Right forelimb (tissue), 1 donor: ENCODE results near the gene CCDC120.

Experiments
- DNase-seq: peaks from one replicate; pipeline ENCODE4 v3.0.0-alpha.2; 2018

Gene CCDC120

GRCh38 chrX:49102190-49102589 lies 43.4 kb downstream of the CCDC120 start:
- DNase-seq: no peak

GRCh38 chrX:49103637-49104036 lies 44.8 kb downstream of the CCDC120 start:
- no peak for DNase-seq

- no peak for DNase-seq
These were observed 47.5 kb downstream of the CCDC120 start for GRCh38 chrX:49106296-49106695.

GRCh38 chrX:49106930-49107329 lies 48.1 kb downstream of the CCDC120 start:
- no peak for DNase-seq

- no peak for DNase-seq
These were observed 49.8 kb downstream of the CCDC120 start for GRCh38 chrX:49108641-49109040.

- no peak for DNase-seq
These were observed 51.6 kb downstream of the CCDC120 start for GRCh38 chrX:49110417-49110816.

GRCh38 chrX:49111791-49112190 lies 53.0 kb downstream of the CCDC120 start:
- no peak for DNase-seq

- DNase-seq: no peak
These were observed 57.3 kb downstream of the CCDC120 start for GRCh38 chrX:49116076-49116475.

- no peak for DNase-seq
These were observed 57.9 kb downstream of the CCDC120 start for GRCh38 chrX:49116716-49117115.

GRCh38 chrX:49117581-49117980 lies 58.8 kb downstream of the CCDC120 start:
- no peak for DNase-seq
